ENCODE results near the gene CCL19.
A peak's percentile ranks its signal among the peaks of the same experiment; 100 is the strongest.
"Not testable (repeated sequence)": the region's sequence is repeated elsewhere in the genome, so short reads cannot be mapped to it uniquely, and the experiment has no call there.

The CCL19 gene

DNA sequence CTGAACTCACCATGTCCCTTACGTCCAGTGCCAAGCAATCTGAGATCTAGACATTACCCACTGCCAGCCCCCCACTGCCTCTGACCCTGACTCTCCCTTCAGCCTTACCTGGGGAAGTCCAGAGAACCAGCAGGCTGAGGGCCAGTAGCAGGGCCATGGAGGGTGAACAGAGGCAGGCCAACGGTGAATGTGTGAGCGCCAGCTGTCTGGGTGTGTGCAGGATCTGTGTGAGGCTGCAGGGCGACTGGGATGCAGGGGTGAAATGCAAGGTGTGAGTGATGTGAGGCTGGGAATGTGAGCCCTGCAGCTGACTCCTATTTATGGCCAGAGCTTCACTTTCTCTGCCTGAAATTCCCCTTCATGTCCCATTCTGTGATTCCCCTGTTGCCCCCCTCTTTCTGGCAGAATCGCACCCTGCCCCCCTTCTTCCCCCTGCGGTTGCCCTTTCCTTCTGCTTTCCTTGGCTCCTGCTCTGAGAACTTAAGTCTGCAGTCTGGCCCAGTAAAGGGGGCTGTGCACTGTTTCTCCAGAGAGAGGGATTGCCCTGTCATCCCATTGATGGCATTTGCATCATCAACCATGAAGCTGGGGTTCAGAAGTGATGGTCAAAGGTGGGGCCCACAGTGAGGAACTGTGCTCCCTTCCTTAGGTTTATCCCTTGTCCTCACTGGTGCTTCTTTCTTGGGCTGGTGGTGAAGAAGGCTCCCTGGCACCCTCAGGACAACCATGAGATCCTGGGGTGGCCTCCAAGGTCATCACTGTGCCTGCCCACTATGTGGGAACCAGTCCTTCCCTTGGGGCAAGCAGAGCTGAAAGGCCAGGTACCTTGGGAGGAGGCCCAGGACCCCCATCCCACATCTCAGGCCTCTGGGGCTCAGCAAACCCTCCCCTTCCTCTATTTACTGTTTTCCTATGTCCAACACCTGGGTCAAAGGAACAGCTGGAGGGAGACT is at the start of gene CCL19:
Gene CCL19, minus strand, starts transcription at position 294 of the 953 bp plus-strand sequence. Its CDS starts 137 bp downstream, at position 157.
- no peak for DNase-seq (ENCODE audit: low spot score)

DNA sequence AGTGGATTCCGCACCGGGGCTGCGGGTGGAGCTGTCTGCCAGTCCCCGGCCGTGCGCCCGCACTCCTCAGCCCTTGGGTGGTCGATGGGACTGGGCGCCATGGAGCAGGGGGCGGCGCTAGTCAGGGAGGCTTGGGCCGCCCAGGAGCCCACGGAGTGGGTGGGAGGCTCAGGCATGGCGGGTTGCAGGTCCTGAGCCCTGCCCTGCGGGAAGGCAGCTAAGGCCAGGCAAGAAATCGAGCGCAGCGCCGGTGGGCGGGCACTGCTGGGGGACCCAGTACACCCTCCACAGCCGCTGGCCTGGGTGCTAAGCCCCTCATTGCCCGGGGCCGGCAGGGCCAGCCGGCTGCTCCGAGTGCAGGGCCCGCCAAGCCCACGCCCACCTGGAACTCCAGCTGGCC is 49.1 kb upstream of the CCL19 start:
- not testable (repeated sequence) for DNase-seq (ENCODE audit: low spot score)

DNA sequence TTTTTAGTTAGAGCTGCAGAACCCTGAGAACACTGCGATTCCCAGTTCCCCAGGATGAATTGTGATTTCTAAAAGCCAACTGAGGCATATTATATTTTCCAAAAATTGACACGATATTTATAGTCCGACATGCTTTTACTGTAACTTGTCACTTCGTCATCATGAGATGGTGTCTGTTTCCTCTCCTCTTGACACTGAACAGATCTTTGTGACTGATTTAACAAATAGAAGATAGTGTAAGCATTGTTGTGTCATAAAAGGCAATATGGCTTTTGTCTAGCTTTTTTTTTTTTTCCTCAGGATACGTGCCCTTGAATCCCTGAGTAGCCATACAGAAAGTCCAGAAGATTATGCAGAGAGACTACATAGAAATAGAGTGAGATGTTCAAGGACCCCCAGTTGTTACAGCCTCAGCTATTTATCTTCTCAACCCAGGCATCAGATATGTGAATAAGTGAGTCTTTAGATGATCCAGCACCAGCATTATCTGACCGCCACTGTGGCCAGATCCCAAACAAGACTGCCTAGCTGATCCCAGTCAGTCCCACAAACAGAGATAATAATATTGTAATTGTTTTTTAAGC is 46.7 kb upstream of the CCL19 start:
- no peak for DNase-seq (ENCODE audit: low spot score)

DNA sequence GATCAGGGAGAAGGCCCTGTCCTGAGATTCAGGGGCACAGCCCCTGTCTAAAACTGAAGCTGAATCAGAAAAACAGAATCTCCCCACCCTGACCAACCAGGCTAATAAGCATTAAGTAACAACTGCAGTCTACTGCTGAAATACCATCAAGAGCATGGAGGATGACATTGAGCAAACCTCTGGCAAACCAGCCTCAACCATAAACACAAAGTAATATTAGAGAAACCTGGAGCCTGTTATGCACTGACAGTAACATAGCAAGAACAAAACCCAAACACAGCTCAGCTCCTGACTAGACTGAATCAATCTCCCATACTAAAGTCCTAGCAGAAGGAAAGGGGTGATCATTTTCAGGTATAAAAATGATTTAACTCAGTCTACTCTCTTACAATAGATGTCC is 43.6 kb upstream of the CCL19 start:
- no peak for DNase-seq (ENCODE audit: low spot score)

DNA sequence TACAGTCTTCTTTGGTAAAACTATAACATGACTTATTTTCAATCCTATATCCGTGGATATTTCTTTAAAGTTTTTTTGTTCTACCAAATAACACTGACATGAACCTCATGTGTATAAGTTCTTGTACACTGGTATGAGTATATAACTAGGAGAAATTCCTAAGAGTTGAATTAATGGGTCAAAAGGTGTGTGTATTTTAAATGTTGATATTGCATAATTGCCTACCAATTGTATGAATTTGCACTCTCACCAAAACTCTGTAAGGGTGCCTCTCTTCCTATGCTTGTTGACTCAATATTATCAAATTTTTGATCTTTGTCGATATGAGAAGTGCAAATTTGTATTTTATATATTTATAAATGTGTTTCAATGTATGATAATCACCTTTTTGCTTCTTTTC is 41.8 kb upstream of the CCL19 start:
- no peak for DNase-seq (ENCODE audit: low spot score)

DNA sequence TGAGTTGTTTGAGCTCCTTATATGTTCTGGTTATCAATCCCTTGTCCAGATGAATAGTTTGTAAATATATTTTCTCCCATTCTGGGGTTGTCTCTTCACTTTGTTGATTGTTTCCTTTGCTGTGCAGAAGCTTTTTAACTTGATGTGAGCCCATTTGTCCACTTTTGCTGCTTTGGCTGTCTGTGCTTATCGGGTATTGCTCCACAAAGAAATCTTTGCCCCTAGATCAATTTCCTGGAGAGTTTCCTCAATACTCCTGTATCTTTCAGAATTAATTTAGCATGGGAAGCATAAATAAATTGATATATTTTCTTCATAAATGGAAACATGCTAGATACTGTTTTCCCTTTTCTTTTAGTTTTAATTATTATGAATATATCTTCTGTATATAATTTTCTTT is 41.4 kb upstream of the CCL19 start:
- no peak for DNase-seq (ENCODE audit: low spot score)

DNA sequence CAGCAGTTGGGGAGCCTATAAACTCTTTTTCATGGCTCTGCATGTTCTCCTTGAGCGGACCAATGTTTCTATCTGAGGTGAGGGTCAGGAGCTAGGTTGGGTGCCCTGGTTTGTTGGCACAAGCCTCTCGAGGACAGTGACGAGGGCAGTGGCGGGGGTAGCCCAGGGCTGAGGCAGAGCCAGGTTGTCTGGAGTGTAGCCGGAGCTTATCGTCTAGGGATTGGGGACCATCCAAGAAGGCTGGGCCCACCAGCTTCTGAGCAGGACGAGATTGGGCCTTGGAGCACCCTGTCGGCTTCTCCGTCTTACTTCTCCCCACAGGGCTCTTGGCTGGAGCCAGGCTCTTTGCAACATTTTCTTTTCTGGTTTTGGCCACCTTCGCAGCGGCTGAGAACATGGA is 32.1 kb upstream of the CCL19 start:
- DNase-seq (ENCODE audit: low spot score) = no peak

DNA sequence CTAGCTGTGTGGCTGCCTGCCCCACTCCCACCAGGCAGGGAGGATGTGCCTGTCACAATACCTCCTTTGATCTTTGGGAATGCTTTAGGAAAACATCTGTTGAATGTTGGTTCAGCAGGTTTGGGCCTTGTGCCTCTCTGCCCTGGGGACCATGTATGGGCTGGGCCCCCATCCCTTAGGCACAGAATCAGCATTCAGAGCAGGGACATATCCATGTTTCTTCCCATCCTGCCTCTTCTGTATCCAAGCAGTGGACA is 28.6 kb upstream of the CCL19 start:
- DNase-seq (ENCODE audit: low spot score) = not testable (repeated sequence)

DNA sequence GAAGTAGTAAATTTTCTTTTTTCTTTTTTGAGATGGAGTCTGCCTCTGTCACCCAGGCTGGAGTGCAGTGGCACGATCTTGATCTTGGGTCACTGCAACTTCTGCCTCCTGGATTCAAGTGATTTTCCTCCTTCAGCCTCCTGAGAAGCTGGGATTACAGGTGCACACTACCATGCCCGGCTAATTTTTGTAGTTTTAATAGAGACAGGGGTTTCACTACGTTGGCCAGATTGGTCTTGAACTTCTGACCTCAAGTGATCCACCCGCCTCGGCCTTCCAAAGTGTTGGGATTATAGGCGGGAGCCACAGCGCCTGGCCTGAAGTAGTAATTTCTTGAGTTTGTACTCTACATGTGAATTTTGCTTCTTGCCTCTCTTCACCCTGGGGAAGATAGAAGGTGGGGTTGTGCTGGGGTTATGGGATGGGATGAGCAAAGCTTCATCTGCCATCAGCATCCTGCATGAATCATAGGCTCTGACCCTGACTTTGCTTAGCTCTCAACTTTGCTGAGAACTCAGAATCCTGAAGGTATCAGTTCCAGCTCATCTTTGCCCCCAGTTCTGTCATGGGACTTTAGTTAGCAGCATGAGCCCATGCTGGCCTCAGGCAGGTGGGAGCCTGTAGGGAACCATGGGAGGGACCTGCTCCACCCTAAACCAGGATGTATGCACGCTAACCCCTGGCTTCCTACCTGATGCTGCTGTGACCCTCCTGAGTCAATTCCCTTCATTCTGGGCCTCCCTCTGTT is 28.1 kb upstream of the CCL19 start:
- DNase-seq (ENCODE audit: low spot score) = no peak

DNA sequence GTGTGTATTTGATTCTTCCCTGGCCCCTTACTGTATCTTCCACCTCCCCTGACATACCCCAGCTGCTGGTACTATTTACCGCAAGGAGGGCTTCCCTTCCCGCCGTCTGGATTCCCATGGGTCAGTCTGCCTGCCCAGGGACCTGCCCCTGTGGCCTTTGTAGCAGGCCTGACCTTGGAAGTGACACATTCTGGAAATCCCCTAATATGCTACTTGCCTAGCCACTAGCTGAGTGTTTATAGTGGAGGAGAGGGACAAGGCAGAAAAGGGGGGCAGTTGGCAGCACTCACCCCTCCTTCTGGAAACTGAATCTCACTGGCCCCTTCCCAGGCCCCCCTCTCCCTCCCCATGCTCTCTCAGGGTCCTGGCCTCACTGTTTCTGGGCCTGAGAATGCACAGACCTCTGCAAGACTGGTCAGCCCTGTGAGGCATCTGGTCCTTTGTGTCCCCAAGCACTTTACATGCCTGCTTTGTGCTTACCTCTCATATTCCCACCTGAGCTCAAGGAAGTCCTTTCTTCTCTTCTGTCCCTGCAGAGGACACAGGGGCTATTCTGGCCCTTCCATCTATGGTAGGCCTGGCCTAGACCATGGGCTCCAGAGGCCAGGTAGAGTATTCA is 27.0 kb upstream of the CCL19 start:
- no peak for DNase-seq (ENCODE audit: low spot score)

DNA sequence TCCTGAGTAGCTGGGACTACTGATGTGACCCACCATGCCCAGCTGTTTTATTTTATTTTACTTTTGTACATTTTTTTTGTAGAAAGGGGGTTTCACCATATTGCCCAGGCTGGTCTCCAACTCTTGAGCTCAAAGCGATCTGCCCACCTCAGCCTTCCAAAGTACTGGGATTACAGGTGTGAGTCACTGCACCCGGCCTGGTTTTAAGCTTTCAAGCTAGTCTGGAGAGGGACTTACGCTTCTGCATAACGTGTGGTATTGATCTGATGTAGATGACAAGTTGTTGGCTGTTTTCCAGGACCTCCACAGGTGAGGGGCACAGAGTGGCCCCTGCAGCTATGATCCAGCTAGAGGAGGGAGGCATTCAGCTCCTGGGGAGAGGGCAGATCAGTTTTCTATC is 25.6 kb upstream of the CCL19 start:
- no peak for DNase-seq (ENCODE audit: low spot score)

DNA sequence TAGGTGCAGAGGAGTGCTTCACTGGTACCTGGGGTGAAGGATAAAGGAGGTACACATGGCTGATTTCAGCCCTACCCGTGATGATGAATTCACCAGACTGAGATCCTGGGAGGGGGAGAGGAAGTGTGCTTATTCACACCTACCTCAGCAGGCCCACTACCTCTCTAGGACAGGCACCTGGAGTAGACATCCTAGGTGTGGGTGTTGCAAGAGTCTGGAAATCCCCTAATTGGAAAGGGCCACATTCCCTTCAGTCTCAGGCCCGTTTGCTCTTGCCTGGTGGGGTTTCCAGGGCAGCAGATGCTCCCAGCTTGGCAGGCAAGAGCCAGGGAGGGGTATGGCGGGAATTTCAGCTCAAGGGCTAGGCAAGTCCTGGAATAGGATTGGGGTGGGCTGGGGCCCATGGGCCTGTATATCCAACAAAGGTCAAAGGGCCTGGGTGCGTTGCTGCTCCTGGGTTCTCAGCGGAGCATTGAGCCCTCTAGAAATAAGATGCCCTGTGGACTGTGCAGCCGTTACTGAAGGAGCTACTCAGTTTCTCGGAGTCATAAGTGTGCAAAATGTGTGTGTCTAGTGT is 24.7 kb upstream of the CCL19 start:
- DNase-seq (ENCODE audit: low spot score) = no peak

DNA sequence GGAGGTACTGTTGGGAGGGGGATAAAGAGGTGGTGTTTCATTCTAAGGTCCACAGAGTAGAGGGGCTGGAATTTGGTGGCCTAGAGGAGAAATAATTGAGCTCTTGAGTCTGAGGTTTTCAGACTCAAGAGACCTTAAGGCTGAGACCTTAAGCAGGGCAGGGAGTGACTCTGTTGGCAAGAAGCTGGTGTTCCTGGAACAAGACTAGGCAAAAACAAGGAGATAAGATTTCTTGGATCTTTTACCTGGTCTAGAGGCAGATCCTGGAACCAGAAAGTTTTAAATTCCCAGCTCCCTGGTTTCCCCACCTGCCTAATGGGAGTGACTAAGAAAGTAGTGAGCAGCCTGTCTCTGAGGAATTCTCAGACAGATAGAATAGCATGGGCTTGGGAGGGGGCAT is 22.9 kb upstream of the CCL19 start:
- DNase-seq (ENCODE audit: low spot score) = no peak

DNA sequence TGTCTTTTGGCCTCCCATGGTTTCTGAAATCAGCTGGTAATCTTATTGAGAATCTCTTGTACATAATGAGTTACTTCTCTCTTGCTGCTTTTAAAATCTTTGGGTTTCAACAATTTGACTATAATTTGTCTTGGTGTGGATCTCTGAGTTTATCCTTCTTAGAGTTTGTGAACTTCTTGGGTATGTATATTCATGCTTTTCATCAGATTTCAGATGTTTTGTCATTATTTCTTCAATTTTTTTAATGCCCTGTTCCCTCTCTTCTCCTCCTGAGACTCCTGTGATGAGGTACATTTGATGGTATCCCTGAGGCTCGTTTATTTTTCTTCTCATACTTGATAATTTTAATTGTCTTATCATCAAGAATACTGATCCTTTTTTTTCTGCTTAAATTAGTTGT is 21.1 kb upstream of the CCL19 start:
- DNase-seq (ENCODE audit: low spot score) = no peak

DNA sequence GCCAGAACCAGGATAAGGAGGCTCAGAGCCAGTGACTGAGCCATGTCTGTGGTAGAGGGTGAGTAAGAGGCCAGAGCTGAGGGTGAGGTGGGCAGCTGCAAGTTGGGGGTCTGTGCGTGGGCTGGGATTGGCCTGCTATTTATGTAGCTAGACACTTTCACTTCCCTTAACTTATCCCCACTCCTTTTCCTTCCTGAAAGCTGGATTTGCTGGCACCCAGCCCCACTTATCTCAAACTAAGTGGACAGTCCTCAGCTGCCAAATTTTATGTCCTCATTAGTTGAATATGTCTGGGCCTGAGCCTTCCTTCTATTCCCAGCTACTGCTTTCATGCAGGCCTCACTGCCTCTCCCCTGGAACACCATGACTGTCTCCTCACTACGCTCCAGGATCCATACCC is 18.9 kb upstream of the CCL19 start, which contains the start of gene CCL21:
Gene CCL21, minus strand, starts transcription at position 114 of the 400 bp plus-strand sequence. Its CDS starts 70 bp downstream, at position 44.
- no peak for DNase-seq (ENCODE audit: low spot score)

DNA sequence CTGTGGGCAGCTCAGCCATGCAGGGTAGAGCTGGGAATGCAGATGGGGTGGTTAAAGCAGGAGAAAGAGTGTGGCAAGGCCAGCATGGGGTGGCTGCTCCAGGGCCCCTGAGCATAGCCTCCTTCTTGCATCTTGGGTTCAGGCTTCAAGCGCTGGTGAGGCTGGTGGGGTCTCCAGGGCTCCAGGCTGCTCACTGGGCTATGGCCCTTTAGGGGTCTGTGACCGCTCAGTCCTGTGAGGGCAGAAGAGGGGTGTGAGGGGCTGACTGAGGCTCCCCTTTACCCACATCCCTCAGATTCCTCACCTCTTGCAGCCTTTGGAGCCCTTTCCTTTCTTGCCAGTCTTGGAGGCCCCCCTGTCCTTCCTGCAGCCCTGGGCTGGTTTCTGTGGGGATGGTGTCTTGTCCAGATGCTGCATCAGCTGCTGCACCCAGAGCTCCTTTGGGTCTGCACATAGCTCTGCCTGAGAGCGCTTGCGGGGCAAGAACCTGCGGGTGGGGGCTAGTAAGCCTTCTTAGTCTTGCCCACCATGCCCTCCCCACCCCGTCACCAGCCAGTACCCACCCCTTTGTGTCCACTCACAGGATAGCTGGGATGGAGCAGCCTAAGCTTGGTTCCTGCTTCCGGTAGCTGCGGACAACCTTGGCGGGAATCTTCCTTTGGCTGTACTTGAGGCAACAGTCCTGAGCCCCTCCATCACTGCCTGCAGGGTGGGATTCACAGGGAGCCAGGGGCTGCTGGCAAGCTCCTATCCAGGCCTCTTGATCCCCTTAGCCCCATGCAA is 18.3 kb upstream of the CCL19 start:
- no peak for DNase-seq (ENCODE audit: low spot score)

DNA sequence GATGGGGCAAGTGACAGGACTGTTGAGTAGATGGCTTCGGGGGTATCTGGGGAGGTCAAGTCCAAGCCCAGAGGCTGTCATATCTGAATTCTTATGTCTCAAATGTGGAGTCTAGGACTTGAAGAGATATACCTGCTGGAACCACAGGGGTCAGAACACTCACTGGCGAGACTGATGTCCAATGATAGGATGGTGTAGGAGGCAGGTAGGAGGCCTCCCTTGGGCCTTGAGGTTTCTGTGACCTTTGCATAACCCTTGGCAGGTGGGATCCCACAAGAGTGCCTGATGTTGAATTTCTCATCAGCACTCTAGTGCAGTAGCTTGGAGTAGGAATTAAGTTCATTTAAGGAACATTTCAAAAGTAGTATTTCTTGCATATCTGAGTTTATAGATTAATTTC is 16.1 kb upstream of the CCL19 start:
- no peak for DNase-seq (ENCODE audit: low spot score)

DNA sequence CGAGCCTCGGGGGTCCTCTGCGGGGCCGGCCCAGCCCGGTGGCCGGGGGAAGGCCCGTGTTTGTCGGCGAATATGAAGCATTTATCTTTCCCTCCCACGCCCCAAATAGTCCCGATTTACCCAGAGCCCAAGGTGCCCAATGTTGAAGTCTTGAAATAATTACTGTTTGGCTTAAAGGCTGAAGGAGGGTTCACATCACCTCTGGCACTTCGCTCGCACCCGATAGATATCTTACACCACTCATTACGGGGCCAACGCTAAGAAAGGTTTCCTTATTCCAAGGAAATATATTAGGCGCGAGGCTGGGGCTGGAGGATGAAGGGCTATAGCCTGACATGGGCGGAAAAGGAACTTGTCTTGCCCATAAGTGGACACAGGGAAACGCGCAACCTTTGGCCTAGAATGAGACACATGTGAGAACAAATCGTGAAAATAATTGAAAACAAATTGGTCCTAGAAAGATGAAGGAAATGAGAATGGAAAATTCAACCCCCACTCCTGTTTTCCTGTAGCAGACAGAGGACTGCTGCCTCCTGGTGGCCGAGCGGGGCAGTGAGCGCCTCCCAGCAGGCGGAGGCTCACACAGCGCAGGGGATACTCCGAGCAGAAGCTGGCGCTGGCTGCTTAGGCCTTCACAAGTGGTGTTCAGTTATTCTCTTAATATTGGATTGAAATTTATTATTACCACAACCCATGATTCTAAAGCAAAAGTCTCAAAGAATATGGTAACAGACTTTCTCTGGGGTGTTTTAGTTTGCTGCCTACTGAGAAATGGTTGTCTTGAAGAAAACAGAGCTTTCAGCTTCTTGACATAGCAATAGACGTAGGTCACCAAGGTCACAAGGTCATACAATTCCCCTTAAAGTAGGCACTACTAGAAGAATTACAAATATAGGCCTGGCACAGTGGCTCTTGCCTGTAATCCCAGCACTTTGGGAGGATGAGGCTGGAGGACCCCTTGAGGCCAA is 11.0 kb upstream of the CCL19 start:
- peak; percentile 74 for DNase-seq (ENCODE audit: low spot score)

DNA sequence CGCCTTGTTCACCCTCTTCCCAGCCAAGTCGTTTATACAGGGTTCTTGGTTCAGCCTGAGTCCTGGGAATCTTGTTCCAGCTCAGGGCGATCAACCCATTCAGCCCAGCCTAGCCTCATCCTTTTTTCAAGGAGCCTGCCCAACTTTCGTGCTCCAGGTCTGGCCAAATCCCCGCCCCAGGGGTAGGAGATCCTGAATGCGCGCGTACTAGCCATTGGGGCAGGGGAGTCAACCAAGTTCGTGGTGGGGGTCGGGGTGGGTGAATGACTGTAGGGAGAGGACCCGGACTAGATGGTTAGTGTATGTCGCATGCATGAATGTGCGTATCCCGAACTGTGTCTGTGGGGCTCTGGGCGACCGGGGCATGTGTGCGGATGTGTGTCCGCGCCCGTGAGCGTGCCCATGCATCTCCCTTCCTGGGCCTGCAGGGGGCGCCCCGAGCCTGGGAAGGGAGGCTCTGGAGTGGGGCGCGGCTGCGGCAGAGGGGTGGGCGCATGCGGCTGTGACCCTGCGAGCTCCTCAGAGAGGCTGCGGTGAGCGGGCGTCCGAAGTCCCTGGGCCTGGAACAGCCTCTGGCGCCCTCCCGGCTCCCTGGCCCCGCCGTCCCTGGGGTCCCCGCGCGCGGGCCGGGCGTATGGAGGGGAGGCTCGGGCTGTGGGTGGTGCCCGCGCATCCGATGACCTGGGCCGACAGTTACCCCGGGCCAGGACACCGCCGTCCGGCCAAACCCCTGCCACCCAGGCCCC is 10.1 kb upstream of the CCL19 start:
- DNase-seq (ENCODE audit: low spot score) = peak; percentile 37

Data from pons (tissue), 1 donor.